NCI-H1417 treated with DMSO at 0.1 percent for 48 hours (cell line): Measurements from ENCODE around the gene ZMYND11.
"Not testable (repeated sequence)": the region's sequence is repeated elsewhere in the genome, so short reads cannot be mapped to it uniquely, and the experiment has no call there.

Experiments used
- DNase-seq: peaks from one replicate; lab custom pipeline; 2025; lab: John Stamatoyannopoulos, UW

ZMYND11 gene

GRCh38 chr10:132946-133898, 2.0 kb upstream of the ZMYND11 start:
- no peak for DNase-seq

GRCh38 chr10:134247-135131, 766 bp upstream of the ZMYND11 start:
- DNase-seq = no peak

GRCh38 chr10:135601-136464, 578 bp downstream of the ZMYND11 start:
- DNase-seq = no peak

- DNase-seq = no peak
Measured at GRCh38 chr10:136465-136762, 1.2 kb downstream of the ZMYND11 start.

GRCh38 chr10:137031-137430, 1.8 kb downstream of the ZMYND11 start:
- DNase-seq = no peak

GRCh38 chr10:137606-138005, 2.4 kb downstream of the ZMYND11 start:
- DNase-seq = no peak

GRCh38 chr10:142371-142770, 7.1 kb downstream of the ZMYND11 start:
- no peak for DNase-seq

GRCh38 chr10:152915-153314, 17.7 kb downstream of the ZMYND11 start:
- DNase-seq = no peak

GRCh38 chr10:154348-154747, 19.1 kb downstream of the ZMYND11 start:
- DNase-seq = no peak

GRCh38 chr10:167383-167782, 32.1 kb downstream of the ZMYND11 start:
- DNase-seq = no peak

- DNase-seq = no peak
Measured at GRCh38 chr10:173741-174140, 38.5 kb downstream of the ZMYND11 start.

- no peak for DNase-seq
Measured at GRCh38 chr10:176677-177076, 41.4 kb downstream of the ZMYND11 start.

- no peak for DNase-seq
Measured at GRCh38 chr10:178208-178607, 43.0 kb downstream of the ZMYND11 start.

GRCh38 chr10:178723-179122, 43.5 kb downstream of the ZMYND11 start:
- DNase-seq = no peak

GRCh38 chr10:182441-183201, 47.4 kb downstream of the ZMYND11 start:
- no peak for DNase-seq

GRCh38 chr10:184174-184573, 48.9 kb downstream of the ZMYND11 start:
- DNase-seq = no peak

- no peak for DNase-seq
Measured at GRCh38 chr10:184911-185310, 49.7 kb downstream of the ZMYND11 start.

GRCh38 chr10:185571-185970, 50.3 kb downstream of the ZMYND11 start:
- DNase-seq = not testable (repeated sequence)

- DNase-seq = no peak
Measured at GRCh38 chr10:186911-187310, 51.7 kb downstream of the ZMYND11 start.

- no peak for DNase-seq
Measured at GRCh38 chr10:188546-188945, 53.3 kb downstream of the ZMYND11 start.

GRCh38 chr10:190216-190615, 55.0 kb downstream of the ZMYND11 start:
- DNase-seq = no peak
